Spleen (tissue), 7 donors: ENCODE data around the gene IGSF9B.

Source experiments
- POLR2A ChIP-seq, 3 donors: fragments of 450-650 bp; IDR thresholded peaks; one replicate each; pipeline ENCODE4 v1.5.1; 2017; ENCODE audit warnings: antibody characterized with exemption in 3 of 3, mild to moderate bottlenecking in 1 of 3
- TF ChIP-seq, protein P1 (sequence below), 11 experiments: fragments of 200-600 bp in 7 of 11; fragments of 450-650 bp in 4 of 11; sonication (generic) in 4 of 11; IDR thresholded peaks in 8 of 11; conservative IDR thresholded peaks in 3 of 11; 1 replicate in 7 of 11; 2 replicates in 4 of 11; pipeline versions ENCODE4 v1.4.0 to v1.8.0; 2016 to 2021; ENCODE audit warnings: antibody characterized with exemption in 11 of 11, inconsistent platforms in 4 of 11, mild to moderate bottlenecking in 1 of 11
- donor health status: DM: no; HTN: no; CAD: no; lungs with moderate emphysema.
- donor health status: DM: no; HTN: no; CAD: no.
- donor health status: DM: no; HTN: no; CAD: no.

- TF ChIP-seq POLR2A (IDR thresholded peaks at IDR 0.05), result no peak
- TF ChIP-seq, protein P1, sequence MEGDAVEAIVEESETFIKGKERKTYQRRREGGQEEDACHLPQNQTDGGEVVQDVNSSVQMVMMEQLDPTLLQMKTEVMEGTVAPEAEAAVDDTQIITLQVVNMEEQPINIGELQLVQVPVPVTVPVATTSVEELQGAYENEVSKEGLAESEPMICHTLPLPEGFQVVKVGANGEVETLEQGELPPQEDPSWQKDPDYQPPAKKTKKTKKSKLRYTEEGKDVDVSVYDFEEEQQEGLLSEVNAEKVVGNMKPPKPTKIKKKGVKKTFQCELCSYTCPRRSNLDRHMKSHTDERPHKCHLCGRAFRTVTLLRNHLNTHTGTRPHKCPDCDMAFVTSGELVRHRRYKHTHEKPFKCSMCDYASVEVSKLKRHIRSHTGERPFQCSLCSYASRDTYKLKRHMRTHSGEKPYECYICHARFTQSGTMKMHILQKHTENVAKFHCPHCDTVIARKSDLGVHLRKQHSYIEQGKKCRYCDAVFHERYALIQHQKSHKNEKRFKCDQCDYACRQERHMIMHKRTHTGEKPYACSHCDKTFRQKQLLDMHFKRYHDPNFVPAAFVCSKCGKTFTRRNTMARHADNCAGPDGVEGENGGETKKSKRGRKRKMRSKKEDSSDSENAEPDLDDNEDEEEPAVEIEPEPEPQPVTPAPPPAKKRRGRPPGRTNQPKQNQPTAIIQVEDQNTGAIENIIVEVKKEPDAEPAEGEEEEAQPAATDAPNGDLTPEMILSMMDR (IDR thresholded peaks at IDR 0.05 in 8 of 11, conservative IDR thresholded peaks at IDR 0.05 in 3 of 11), result no peak
Measured at GRCh38 chr11:133997554-133997953, 40.8 kb upstream of the IGSF9B start.
